Fibroblast of lung (primary cell): ENCODE measurements around the gene MYRIP.

Experiments
- CTCF ChIP-seq, 2 donors: IDR thresholded peaks in 1 of 2; conservative IDR thresholded peaks in 1 of 2; 1 replicate in 1 of 2; 2 replicates in 1 of 2; pipeline ENCODE4 v1.5.1; 2011 to 2012; ENCODE audit warnings: low read length in 2 of 2, control low read depth in 1 of 2, inconsistent platforms in 1 of 2, low read depth in 1 of 2, mild to moderate bottlenecking in 1 of 2
- EZH2 ChIP-seq: IDR thresholded peaks from 2 replicates; pipeline ENCODE4 v1.5.1; 2012; ENCODE audit warnings: low read length, control low read depth, mild to moderate bottlenecking; ENCODE audit errors: missing control alignments

GRCh38 chr3:39911465-39912309, 102.3 kb downstream of the MYRIP start:
- no peak for TF ChIP-seq EZH2
- no peak for TF ChIP-seq CTCF (conservative IDR thresholded peaks at IDR 0.05 in 1 of 2, IDR thresholded peaks at IDR 0.05 in 1 of 2; ENCODE audit: low read depth in 1 of 2, low read length in 2 of 2)
